Colonic mucosa (tissue), 4 donors: Measurements from ENCODE around the gene RPUSD3. TPM values are rescaled to one million over a fixed set of nuclear protein-coding genes. Genes with fewer than 3 reads are reported as not detected.

Experiments used
- DNase-seq: peaks from one replicate; pipeline ENCODE4 v3.0.0-alpha.2; 2020
- H3K27ac ChIP-seq: fragments of 200-600 bp; one replicate; pipeline ENCODE4 v1.8.0; 2021
- H3K27me3 ChIP-seq: fragments of 200-600 bp; one replicate; pipeline ENCODE4 v1.8.0; 2021
- H3K36me3 ChIP-seq: fragments of 200-600 bp; one replicate; pipeline ENCODE4 v1.8.0; 2021
- H3K4me1 ChIP-seq: fragments of 200-600 bp; one replicate; pipeline ENCODE4 v1.8.0; 2021; ENCODE audit warnings: mild to moderate bottlenecking
- H3K4me3 ChIP-seq: fragments of 200-600 bp; one replicate; pipeline ENCODE4 v1.8.0; 2021
- H3K9ac ChIP-seq, 2 donors: one replicate each; pipeline ENCODE4 v1.7.0; 2013; ENCODE audit warnings: control low read depth in 2 of 2, low read depth in 2 of 2, low read length in 2 of 2
- H3K9me3 ChIP-seq: fragments of 200-600 bp; one replicate; pipeline ENCODE4 v1.8.0; 2021
- CTCF ChIP-seq: fragments of 200-600 bp; IDR thresholded peaks from one replicate; pipeline ENCODE4 v1.8.0; 2022; ENCODE audit warnings: antibody characterized with exemption, mild to moderate bottlenecking
- intact Hi-C: fragments of 100-400 bp; cut with DNase I; formaldehyde crosslinking; loops from one replicate; pipeline ENCODE4 v1.14.1; 2022
- total RNA-seq, 2 donors: library from RNA; stranded (reverse); fragmentation: NEBNext Ultra II Directional in 1 of 2; extraction: Animal tissue kit (Norgen Biotek cat#: 25700) in 1 of 2; gene quantifications; one replicate each; pipeline ENCODE4 v1.2.1, GENCODE V29; 2021
- donor health status: healthy.
- donor health status: DM: no; HTN: no; CAD: no.
- donor health status: DM: no; HTN: no; CAD: no.

The RPUSD3 gene
- total RNA-seq, 2 donors from 2014 or later: 24.8 to 42.9 TPM

- intact Hi-C loops: no loop called here
Observed at GRCh38 chr3:9887480-9887879, 43.7 kb upstream of the RPUSD3 start.

GRCh38 chr3:9886328-9886727 is 42.5 kb upstream of the RPUSD3 start:
- Histone ChIP-seq H3K4me3 (no peak overlapping the region), H3K4me1 (no peaks in the 10 kb centered on the region), H3K9me3 (no peaks in the 10 kb centered on the region), H3K27ac (no peak overlapping the region), H3K27me3 (no peaks in the 10 kb centered on the region), H3K9ac (no peak overlapping the region), H3K36me3 (no peaks in the 10 kb centered on the region)
- TF ChIP-seq CTCF: no peak
- no peak for DNase-seq
- intact Hi-C loops: no loop called here

More at GRCh38 chr3:9887480-9887879, 43.7 kb upstream of the RPUSD3 start:
- no peak for DNase-seq
- no peak for TF ChIP-seq CTCF
- no peaks in the 10 kb centered on the region for H3K27me3 ChIP-seq
- H3K4me3 ChIP-seq: no peak overlapping the region
- no peak overlapping the region for H3K9ac ChIP-seq
- no peaks in the 10 kb centered on the region for H3K36me3 ChIP-seq
- H3K9me3 ChIP-seq: no peaks in the 10 kb centered on the region
- H3K4me1 ChIP-seq: peaks cover 4% of the 10 kb centered on the region
- H3K27ac ChIP-seq: no peak overlapping the region

GRCh38 chr3:9884555-9885165 is 40.9 kb upstream of the RPUSD3 start:
- DNase-seq: no peak
- Histone ChIP-seq H3K36me3 (no peaks in the 10 kb centered on the region), H3K27ac (no peak overlapping the region), H3K9ac (no peak overlapping the region), H3K27me3 (no peaks in the 10 kb centered on the region), H3K9me3 (no peaks in the 10 kb centered on the region), H3K4me3 (no peak overlapping the region), H3K4me1 (no peaks in the 10 kb centered on the region)
- intact Hi-C loops: no loop called here
- no peak for TF ChIP-seq CTCF

GRCh38 chr3:9883706-9884554 is 40.1 kb upstream of the RPUSD3 start:
- Histone ChIP-seq H3K4me3 (no peak overlapping the region), H3K27ac (no peak overlapping the region), H3K27me3 (no peaks in the 10 kb centered on the region), H3K36me3 (no peaks in the 10 kb centered on the region), H3K9ac (no peak overlapping the region), H3K9me3 (no peaks in the 10 kb centered on the region), H3K4me1 (no peaks in the 10 kb centered on the region)
- no peak for TF ChIP-seq CTCF
- intact Hi-C loops: no loop called here
- no peak for DNase-seq

- Histone ChIP-seq H3K9ac (no peak overlapping the region), H3K27me3 (no peaks in the 10 kb centered on the region), H3K4me1 (no peaks in the 10 kb centered on the region), H3K36me3 (no peaks in the 10 kb centered on the region), H3K9me3 (no peaks in the 10 kb centered on the region), H3K27ac (no peak overlapping the region), H3K4me3 (no peak overlapping the region)
- no peak for TF ChIP-seq CTCF
- no peak for DNase-seq
- intact Hi-C loops: no loop called here
Observed at GRCh38 chr3:9881441-9881840, 37.6 kb upstream of the RPUSD3 start.
